Hematopoietic multipotent progenitor cell treated with erythropoietin and hydrocortisone succinate and interleukin-3 and kit ligand, for 15 days (in vitro differentiated cells): ENCODE measurements around the gene SSH2.

Source experiments
- DNase-seq: peaks from one replicate; pipeline ENCODE4 v3.0.0-alpha.2; 2015; ENCODE audit warnings: low spot score

SSH2 gene

DNA sequence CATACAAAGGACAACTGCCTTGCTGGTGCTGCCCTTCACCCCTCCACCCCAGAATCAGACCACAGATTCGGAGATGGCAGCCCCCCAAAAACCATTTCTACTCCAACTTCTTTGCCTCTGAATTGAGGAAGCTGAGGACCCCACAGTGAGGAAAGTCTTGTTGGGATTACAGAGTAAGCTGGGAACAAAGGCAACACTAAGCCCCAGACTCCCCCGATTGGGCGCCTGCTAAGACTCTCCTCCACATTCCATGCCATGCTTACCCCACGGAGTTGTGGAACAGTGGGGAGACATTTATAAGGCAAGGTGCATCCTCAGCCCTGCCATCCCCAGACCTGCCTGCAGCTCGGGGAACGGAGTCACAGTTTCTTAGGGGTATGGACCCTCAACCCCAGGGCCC lies 342.4 kb downstream of the SSH2 start:
- DNase-seq = no peak

DNA sequence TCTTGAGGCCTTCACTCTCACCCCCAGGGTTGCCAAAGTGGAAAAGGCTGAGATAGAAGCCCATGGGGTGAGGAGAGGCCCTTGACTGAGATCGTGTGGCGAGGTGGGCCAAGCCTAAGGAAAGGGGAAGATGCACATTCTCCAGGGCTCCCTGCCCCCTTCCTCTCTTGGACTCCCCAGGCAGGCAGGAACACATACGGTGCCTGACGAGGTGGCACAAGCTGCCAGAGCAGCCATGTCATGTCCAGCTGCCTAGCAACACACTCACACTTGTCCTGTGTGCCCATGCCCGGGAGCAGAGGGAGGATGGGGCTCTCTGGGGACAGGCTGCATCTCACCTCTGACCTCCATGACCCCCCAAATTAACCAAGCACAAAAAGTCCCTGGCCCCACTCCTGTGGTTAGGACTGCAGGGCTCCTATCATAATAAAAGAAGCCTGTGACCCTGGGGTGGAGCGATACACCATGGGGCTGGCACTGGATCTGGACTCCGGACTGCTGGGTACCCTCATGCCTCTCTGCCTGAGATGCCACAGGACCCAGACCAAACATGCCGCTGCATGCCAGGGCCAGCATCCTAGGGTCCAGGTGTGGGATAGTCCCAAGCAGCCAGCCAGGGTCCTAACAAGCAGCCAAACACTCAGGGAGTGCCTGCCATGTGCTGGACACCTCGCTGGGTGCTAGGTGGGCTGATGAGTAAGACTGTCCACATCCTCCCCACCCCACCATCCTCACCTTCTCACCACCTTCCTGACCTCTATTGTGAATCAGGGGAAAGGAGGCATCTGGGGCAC lies 343.2 kb downstream of the SSH2 start:
- DNase-seq = no peak

- DNase-seq = no peak
These were observed 344.8 kb downstream of the SSH2 start for GRCh38 chr17:29585080-29585751.

DNA sequence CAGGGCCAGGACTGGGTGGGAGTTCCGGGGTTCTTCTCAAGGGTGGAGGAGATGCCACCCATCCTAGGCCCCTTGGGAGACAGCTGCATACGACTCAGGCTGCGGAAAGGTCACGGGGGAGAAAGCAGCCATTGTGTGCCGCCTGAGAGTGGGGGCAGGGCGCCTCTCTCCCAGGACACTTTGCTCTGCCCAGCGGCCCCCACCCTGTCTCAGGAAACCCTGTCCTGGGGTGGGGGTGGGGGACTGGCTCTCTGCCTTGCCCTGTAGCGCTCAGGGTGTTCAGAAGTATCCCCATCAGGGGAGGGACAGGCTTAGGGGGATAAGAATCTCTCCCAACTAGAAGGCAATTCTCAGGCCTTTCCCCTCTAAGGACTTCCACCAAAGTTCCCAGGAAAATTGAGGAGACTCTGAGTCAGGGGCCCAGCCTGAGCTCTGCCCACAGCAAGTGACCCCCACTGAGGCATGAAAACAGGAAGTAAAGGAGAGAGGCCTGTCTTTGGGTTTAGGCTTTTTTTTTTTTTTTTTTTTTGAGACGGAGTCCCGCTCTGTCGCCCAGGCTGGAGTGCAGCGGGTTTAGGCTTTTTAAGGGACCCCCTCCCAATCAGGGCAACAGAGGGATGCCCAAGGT lies 345.5 kb downstream of the SSH2 start:
- no peak for DNase-seq

GRCh38 chr17:29583324-29584248 lies 346.4 kb downstream of the SSH2 start:
- no peak for DNase-seq

GRCh38 chr17:29582772-29583171 lies 347.3 kb downstream of the SSH2 start:
- no peak for DNase-seq

GRCh38 chr17:29582254-29582765 lies 347.7 kb downstream of the SSH2 start:
- DNase-seq = no peak

- DNase-seq = no peak
These were observed 348.3 kb downstream of the SSH2 start for GRCh38 chr17:29581583-29582253.

GRCh38 chr17:29579866-29580771 lies 349.9 kb downstream of the SSH2 start:
- peak; percentile 64 for DNase-seq

GRCh38 chr17:29578626-29579485 lies 351.2 kb downstream of the SSH2 start:
- DNase-seq = no peak

- no peak for DNase-seq
These were observed 352.4 kb downstream of the SSH2 start for GRCh38 chr17:29577385-29578211.

DNA sequence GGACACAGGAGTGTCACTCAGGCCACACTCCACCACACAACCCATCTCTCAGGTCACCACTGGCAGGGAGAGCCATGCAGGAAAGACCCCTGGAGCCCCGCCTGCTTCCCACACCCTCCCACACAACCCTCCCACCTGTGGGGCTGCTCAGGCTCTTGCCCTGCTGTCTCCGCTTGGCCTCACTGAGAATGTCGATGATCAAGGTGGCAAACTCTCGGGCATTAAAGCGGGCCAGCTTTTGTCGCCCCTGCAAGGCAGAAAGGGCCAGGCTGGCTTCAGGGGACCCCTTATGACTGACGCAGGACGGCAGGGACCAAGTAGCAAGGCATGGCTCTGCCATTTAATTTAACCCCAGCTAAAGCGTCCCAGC lies 353.0 kb downstream of the SSH2 start:
- no peak for DNase-seq

DNA sequence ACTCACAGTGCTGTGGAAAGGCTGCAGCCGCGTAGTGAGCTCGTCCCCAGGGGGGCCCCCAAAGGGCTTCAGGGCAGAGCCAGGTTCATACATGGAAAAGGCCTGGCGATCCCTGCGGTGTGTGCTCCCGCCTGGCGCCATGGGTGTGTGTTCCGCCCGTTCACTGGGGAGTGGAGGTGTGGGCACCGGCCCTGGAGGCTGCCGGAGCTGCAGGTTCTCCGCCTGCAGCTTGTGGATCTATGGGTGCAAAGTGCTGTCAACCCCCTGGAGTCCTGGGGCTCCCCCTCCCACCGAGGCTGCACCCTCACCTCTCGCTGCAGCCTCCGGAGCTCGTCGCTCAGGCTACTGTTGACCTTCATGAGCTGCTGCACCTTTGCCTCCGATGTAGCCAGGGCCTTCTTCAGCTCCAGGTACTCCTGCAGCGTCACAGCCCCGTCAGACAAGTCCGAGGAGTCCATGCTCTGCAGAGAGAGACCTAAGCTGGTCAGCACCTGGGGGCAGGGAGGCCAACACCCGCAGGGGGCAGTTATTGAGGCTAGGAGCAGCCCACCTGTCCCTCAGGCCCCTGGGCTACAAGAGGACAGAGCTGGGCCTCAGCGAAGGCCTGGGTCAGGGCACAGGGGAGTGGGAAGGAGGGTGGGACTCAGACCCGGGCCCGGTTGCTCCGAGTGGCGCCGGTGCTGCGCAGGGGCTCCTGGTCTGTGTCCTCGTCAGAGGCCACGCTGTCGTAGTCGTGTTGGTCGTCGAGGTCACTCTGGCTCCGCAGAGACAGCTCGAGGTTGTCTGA lies 353.6 kb downstream of the SSH2 start:
- no peak for DNase-seq
